SU-DHL-6 (cell line): ENCODE results near the gene CASK.

Experiments used
- H2AFZ ChIP-seq: fragments of 200-600 bp; sonication (generic); 2 replicates; pipeline ENCODE4 v1.6.1; 2014; ENCODE audit warnings: low read depth, mild to moderate bottlenecking, moderate library complexity, mixed read lengths, antibody characterized with exemption, low read length; ENCODE audit not compliant: severe bottlenecking
- H3F3A ChIP-seq: fragments of 200-600 bp; shearing (Covaris generic); 2 replicates; pipeline ENCODE4 v1.6.0; 2016; ENCODE audit warnings: antibody characterized with exemption, mild to moderate bottlenecking; ENCODE audit not compliant: insufficient read depth
- H3K27ac ChIP-seq: fragments of 200-600 bp; sonication (generic); 2 replicates; pipeline ENCODE4 v1.5.1; 2016; ENCODE audit warnings: low read depth, mild to moderate bottlenecking, low read length, moderate library complexity, mixed read lengths
- H3K27me3 ChIP-seq: fragments of 200-600 bp; sonication (generic), shearing (Covaris generic); 2 replicates; pipeline ENCODE4 v1.6.0; 2014; ENCODE audit warnings: mild to moderate bottlenecking, low read length
- H3K36me3 ChIP-seq: fragments of 200-600 bp; sonication (generic); 2 replicates; pipeline ENCODE4 v1.6.1; 2014; ENCODE audit warnings: mild to moderate bottlenecking, low read length, mixed read lengths
- H3K4me2 ChIP-seq: fragments of 300-600, 200-600 bp; shearing (Covaris generic), sonication (generic); 2 replicates; pipeline ENCODE4 v1.6.0; 2014; ENCODE audit warnings: low read length, low read depth, mild to moderate bottlenecking; ENCODE audit not compliant: poor library complexity, severe bottlenecking
- H3K4me3 ChIP-seq: fragments of 200-600 bp; sonication (generic); 2 replicates; pipeline ENCODE4 v1.5.1; 2014; ENCODE audit warnings: antibody characterized with exemption, low read length, mild to moderate bottlenecking, mixed read lengths; ENCODE audit not compliant: insufficient read depth, poor library complexity, severe bottlenecking
- H3K79me2 ChIP-seq: fragments of 200-600 bp; sonication (generic); 2 replicates; pipeline ENCODE4 v1.6.1; 2014; ENCODE audit warnings: mild to moderate bottlenecking, low read length, moderate library complexity; ENCODE audit not compliant: insufficient read depth
- H3K9ac ChIP-seq: fragments of 200-600 bp; sonication (generic); 2 replicates; pipeline ENCODE4 v1.7.0; 2014; ENCODE audit warnings: mild to moderate bottlenecking, low read length
- H3K9me2 ChIP-seq: fragments of 200-600 bp; sonication (generic); replicated peaks from 2 replicates; pipeline ENCODE4 v1.6.1; 2014; ENCODE audit warnings: low read length; ENCODE audit not compliant: insufficient read depth
- H3K9me3 ChIP-seq: fragments of 200-600 bp; sonication (generic); 2 replicates; pipeline ENCODE4 v1.6.1; 2014; ENCODE audit warnings: low read length, mixed read lengths; ENCODE audit not compliant: insufficient read depth
- H4K20me1 ChIP-seq: fragments of 200-600 bp; sonication (generic); 2 replicates; pipeline ENCODE4 v1.6.1; 2014; ENCODE audit warnings: low read depth, mild to moderate bottlenecking, antibody characterized with exemption, low read length, moderate library complexity, mixed read lengths
- EZH2phosphoT487 ChIP-seq: fragments of 200-600 bp; sonication (generic), shearing (Covaris generic); conservative IDR thresholded peaks from 2 replicates; pipeline ENCODE4 v1.6.1; 2018; ENCODE audit warnings: mild to moderate bottlenecking, antibody characterized with exemption, low read length, moderate library complexity, mixed read lengths
- TF ChIP-seq, protein P1 (sequence below): fragments of 200-600 bp; sonication (generic); IDR thresholded peaks from one replicate; pipeline ENCODE4 v1.5.1; 2017; ENCODE audit warnings: antibody characterized with exemption, mild to moderate bottlenecking, low read length, moderate library complexity; ENCODE audit not compliant: insufficient read depth, poor library complexity, severe bottlenecking

CASK gene

DNA sequence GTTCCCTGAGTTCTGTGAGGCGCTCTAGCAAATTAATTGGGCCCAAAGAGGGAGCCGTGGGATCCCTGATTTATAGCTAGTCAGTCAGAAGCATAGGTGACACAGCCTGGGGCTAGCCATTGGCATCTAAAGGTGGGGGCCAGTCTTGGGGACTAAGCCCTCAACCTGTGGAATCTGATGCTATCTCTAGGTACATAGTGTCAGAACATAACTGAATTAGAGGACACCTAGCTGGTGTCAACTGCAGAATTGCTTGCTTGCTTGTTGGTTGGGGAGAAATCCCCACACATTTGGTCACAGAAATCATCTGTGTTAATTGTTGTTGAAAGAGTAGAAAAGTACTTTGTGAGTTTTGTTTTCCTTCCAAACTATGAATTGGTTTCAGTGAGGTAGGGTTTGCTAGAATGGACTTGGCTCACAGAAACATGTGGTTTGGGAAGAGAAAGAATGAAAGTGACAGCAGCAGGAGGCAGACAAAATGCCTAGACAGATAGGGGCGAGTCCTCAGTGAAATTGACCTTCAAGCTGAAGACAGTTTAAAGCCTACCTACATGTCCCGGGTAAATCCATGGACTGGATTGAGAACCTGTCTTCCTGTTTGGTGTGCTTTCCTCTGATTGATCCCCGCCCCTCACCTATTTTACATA, 212.2 kb downstream of the CASK start:
- Histone ChIP-seq H3K4me3 (no peak overlapping the region), H3K4me2 (no peak overlapping the region), H3K79me2 (no peaks in the 10 kb centered on the region), H3F3A (peaks cover 11% of the 10 kb centered on the region; the same call in 1 of the 2 replicates), H3K9me3 (no peaks in the 10 kb centered on the region), H3K9ac (no peak overlapping the region), H2AFZ (no peak overlapping the region), H3K9me2 (no peaks in the 10 kb centered on the region), H3K27me3 (no peaks in the 10 kb centered on the region), H4K20me1 (no peaks in the 10 kb centered on the region), H3K36me3 (no peaks in the 10 kb centered on the region), H3K27ac (no peak overlapping the region)
- TF ChIP-seq, protein P1, sequence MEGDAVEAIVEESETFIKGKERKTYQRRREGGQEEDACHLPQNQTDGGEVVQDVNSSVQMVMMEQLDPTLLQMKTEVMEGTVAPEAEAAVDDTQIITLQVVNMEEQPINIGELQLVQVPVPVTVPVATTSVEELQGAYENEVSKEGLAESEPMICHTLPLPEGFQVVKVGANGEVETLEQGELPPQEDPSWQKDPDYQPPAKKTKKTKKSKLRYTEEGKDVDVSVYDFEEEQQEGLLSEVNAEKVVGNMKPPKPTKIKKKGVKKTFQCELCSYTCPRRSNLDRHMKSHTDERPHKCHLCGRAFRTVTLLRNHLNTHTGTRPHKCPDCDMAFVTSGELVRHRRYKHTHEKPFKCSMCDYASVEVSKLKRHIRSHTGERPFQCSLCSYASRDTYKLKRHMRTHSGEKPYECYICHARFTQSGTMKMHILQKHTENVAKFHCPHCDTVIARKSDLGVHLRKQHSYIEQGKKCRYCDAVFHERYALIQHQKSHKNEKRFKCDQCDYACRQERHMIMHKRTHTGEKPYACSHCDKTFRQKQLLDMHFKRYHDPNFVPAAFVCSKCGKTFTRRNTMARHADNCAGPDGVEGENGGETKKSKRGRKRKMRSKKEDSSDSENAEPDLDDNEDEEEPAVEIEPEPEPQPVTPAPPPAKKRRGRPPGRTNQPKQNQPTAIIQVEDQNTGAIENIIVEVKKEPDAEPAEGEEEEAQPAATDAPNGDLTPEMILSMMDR: no peak
- TF ChIP-seq EZH2phosphoT487: no peak

DNA sequence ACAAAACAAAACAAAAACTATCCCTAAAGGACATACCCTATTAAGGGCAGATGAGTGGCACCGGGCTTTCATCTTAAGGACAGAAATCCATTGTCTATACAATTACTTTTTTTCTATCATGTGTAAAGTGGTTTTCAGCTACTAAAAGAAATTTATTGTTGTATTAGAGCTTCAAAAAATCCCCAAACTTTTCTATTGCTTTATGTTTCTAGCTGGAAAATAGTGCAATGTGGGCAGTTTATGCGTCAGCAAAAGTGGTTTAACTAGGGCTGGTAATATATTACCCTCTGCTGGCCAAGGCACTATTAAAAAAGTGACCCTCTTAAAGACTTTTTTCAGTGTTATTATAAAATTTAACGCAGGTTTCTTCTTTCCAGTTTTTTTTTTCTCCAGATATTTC, 214.9 kb downstream of the CASK start:
- Histone ChIP-seq H3K27ac (peak overlapping the region; percentile 48), H4K20me1 (no peaks in the 10 kb centered on the region), H3K9me3 (no peaks in the 10 kb centered on the region), H3F3A (peaks cover 23% of the 10 kb centered on the region), H3K79me2 (no peaks in the 10 kb centered on the region), H2AFZ (no peak overlapping the region), H3K36me3 (no peaks in the 10 kb centered on the region), H3K4me3 (no peak overlapping the region), H3K9ac (no peak overlapping the region), H3K4me2 (no peak overlapping the region), H3K9me2 (no peaks in the 10 kb centered on the region), H3K27me3 (no peaks in the 10 kb centered on the region)
- TF ChIP-seq, protein P1: no peak
- TF ChIP-seq EZH2phosphoT487: no peak

DNA sequence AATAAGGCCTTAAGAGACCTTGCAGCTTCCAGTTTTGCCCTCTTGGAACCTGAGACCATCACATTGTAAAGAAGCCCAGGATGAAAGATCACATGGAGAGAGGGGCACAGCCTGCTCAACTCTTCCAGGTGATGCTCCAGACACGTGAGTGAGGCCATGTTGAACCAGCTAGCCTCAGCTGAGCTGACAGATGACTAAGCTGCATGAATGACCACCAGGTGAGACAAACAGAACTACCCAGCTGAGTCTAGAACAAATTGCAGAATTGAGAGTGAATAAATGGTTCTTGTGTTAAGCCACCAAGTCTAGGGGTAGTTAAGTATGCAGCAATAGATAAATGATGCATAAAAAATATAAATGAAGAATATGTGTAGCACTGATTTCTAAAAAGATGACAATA, 216.1 kb downstream of the CASK start:
- TF ChIP-seq, protein P1: no peak
- no peak for TF ChIP-seq EZH2phosphoT487
- Histone ChIP-seq H3K36me3 (no peaks in the 10 kb centered on the region), H3K9me2 (no peaks in the 10 kb centered on the region), H3K27me3 (no peaks in the 10 kb centered on the region), H3K9me3 (no peaks in the 10 kb centered on the region), H3K4me2 (peak overlapping the region; percentile 23), H3K79me2 (no peaks in the 10 kb centered on the region), H2AFZ (no peak overlapping the region), H4K20me1 (no peaks in the 10 kb centered on the region), H3K27ac (peak overlapping the region; percentile 97), H3F3A (peaks cover 23% of the 10 kb centered on the region), H3K9ac (no peak overlapping the region), H3K4me3 (no peak overlapping the region)
